Esophagus (tissue), 2 donors: Measurements from ENCODE around the gene SCAMP3. TPM values are rescaled to one million over a fixed set of nuclear protein-coding genes. Genes with fewer than 3 reads are reported as not detected.
A peak's percentile ranks its signal among the peaks of the same experiment; 100 is the strongest.
"Not testable (repeated sequence)": the region's sequence is repeated elsewhere in the genome, so short reads cannot be mapped to it uniquely, and the experiment has no call there.

ENCODE experiments used
- H3K27ac ChIP-seq, 2 donors: one replicate each; pipeline ENCODE4 v1.5.1; 2013; ENCODE audit warnings: low read depth in 2 of 2, mild to moderate bottlenecking in 2 of 2, inconsistent platforms in 1 of 2, low read length in 1 of 2, moderate library complexity in 1 of 2
- H3K27me3 ChIP-seq, 2 donors: one replicate each; pipeline ENCODE4 v1.6.1; 2013; ENCODE audit warnings: low read length in 2 of 2, control low read depth in 1 of 2, mild to moderate bottlenecking in 1 of 2; ENCODE audit not compliant: insufficient read depth in 2 of 2, control insufficient read depth in 1 of 2
- H3K36me3 ChIP-seq, 2 donors: one replicate each; pipeline ENCODE4 v1.6.1; 2013; ENCODE audit warnings: low read length in 1 of 2; ENCODE audit not compliant: control insufficient read depth in 2 of 2, insufficient read depth in 2 of 2
- H3K4me1 ChIP-seq, 2 donors: one replicate each; pipeline ENCODE4 v1.6.1; 2013; ENCODE audit warnings: low read length in 1 of 2; ENCODE audit not compliant: control insufficient read depth in 2 of 2, insufficient read depth in 2 of 2
- H3K4me3 ChIP-seq, 2 donors: one replicate each; pipeline ENCODE4 v1.5.1; 2013; ENCODE audit warnings: low read length in 2 of 2, mild to moderate bottlenecking in 2 of 2, low read depth in 1 of 2, moderate library complexity in 1 of 2
- H3K9me3 ChIP-seq, 2 donors: one replicate each; pipeline ENCODE4 v1.6.1; 2013; ENCODE audit warnings: mild to moderate bottlenecking in 2 of 2, low read depth in 1 of 2, low read length in 1 of 2, moderate library complexity in 1 of 2; ENCODE audit not compliant: control insufficient read depth in 2 of 2, insufficient read depth in 1 of 2
- WGBS, 2 donors: extraction: QIAGEN DNeasy Blood & Tissue Kit; methylation state at CpG; one replicate each; pipeline ENCODE4 v1.1.7; 2013; 5-methylcytosine and 5-hydroxymethylcytosine counted together
- polyA plus RNA-seq, 2 donors: library from polyadenylated mRNA; stranded (reverse); fragments of 200-250 nt; gene quantifications; one replicate each; pipeline ENCODE4 v1.2.3, GENCODE V29; 2013
- donor health status: healthy with polysubstance abuse.
- donor health status: Bipolar disorder and iron deficiency.

Gene SCAMP3
- polyA plus RNA-seq, 2 donors: 20.2 to 47.3 TPM

DNA sequence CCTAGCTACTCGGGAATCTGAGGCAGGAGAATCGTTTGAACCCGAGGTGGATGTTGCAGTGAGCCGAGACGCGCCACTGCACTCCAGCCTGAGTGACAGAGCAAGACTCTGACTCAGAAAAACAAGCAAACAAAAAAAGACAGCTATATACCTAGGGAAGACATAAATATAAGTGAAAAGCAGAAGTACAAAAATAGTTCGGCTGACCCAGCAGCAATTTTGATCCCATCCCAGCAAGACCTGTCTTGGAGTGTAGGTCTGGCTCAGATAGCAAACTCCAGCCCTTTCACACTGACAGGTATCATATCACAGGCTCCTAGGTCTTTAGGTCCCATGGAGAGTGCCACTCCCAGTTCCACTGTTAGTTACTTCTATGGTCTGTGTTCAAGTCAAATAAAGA is 39.1 kb downstream of the SCAMP3 start:
- 78 to 81% methylated on average over 7 of the region's 7 CpGs for WGBS, 2 donors
- Histone ChIP-seq H3K27ac (peak overlapping the region in 1 of 2 donors; percentile 20), H3K9me3 (no peaks in the 10 kb centered on the region), H3K36me3 (no peaks in the 10 kb centered on the region), H3K27me3 (no peaks in the 10 kb centered on the region), H3K4me3 (no peak overlapping the region), H3K4me1 (peaks cover 0 to 4% of the 10 kb centered on the region in 2 donors)

DNA sequence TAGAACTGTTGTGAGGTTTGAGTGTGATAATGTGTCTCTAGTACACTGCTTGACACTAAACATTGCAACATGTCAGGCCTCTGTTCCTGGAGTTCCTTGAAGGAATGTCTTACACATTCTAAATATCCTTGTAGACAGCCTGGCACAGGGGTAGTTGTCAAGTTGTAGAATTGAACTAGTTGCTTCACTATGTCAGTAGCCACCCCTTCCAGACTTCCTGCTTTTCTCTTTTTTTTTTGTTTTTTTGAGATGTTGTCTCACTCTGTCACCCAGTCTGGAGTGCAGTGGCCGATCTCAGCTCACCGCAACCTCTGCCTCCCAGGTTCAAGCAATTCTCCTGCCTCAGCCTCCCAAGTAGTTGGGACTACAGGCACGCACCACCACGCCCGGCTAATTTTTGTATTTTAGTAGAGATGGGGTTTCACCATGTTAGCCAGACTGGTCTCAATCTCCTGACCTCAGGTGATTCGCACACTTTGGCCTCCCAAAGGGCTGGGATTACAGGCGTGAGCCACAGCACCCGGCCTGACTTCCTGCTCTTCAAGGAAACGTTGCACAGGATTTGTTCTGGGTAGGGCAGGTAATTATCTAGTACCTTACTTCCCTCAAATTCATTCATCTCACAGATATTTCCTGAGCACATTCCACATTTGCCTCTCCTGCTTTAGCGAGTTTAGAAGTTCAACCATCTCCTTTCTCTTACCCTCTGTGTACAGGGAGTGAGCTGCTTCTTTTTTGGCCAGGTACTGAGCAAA is 41.8 kb downstream of the SCAMP3 start:
- H3K4me3 ChIP-seq, H3K4me1 ChIP-seq, H3K9me3 ChIP-seq, H3K27me3 ChIP-seq, H3K36me3 ChIP-seq: not testable (repeated sequence)
- WGBS, 2 donors: 77 to 80% methylated on average over 10 of the region's 10 CpGs
- peak overlapping the region; percentile 30 to 55 for H3K27ac ChIP-seq

DNA sequence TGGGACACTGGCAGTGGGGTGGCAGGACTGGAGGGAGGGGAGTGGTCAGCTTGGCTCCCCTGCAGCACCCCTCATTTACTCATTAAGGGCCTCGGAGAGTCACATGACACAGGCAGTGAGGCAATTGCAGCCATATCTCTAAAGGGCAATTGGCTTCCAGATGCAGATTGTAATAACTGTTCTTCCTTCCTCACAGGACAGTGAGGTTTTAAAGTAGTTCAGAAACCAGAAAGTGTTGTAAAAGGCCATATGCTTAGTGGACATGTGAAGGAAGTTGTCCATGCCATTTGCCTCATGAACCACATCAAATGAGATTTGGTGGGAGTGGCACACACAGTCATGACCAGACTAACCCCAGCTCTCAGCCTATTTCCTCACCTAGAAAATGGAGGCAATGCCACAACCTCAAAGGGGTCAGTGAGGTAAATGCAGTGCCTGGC is 42.5 kb downstream of the SCAMP3 start:
- Histone ChIP-seq H3K27ac (peak overlapping the region; percentile 30 to 64), H3K9me3 (no peaks in the 10 kb centered on the region), H3K27me3 (no peaks in the 10 kb centered on the region), H3K4me3 (no peak overlapping the region), H3K4me1 (peaks cover 3 to 5% of the 10 kb centered on the region in 2 donors), H3K36me3 (peaks cover 0 to 4% of the 10 kb centered on the region in 2 donors)
- 0 to 8% methylated on average over 1 of the region's 1 CpG for WGBS, 2 donors

DNA sequence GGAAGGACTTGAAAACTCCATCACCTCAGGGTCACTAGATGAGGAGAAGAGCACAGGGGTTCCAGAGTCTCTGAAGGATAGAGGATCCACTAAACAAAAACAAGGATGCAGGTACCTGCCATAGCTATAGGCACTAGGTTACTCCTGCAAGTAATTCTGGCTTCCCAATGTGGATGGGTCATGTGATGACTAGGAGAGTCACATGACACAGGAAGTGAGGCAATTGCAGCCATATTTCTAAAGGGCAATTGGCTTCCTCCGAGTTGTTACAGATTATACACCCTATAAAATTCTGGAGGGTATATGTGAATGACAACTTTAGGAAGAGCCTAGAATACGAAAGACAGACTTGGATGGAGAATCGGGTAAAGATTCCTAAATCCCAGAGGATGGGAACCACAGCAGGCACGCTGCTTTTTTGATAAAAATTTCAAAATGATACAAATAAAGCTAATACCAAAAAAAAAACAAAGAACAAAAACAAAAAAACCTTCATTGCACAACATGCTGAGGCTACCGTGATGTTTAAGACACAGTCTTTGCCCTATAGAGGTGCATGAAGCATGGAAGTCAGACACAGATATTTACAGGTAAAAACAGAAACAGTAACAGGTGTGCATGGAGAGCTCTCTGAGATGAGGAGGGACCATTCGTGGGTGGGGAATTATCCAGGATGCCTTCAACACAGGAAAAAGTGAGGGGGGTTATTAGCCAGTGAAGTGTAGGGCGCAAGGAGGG is 43.1 kb downstream of the SCAMP3 start:
- no peaks in the 10 kb centered on the region for H3K9me3 ChIP-seq
- peaks cover 0 to 4% of the 10 kb centered on the region in 2 donors for H3K36me3 ChIP-seq
- WGBS, 2 donors: 44 to 53% methylated on average over 7 of the region's 7 CpGs
- H3K27me3 ChIP-seq: no peaks in the 10 kb centered on the region
- peak overlapping the region; percentile 11 to 64 for H3K27ac ChIP-seq
- H3K4me1 ChIP-seq: peaks cover 3 to 5% of the 10 kb centered on the region in 2 donors
- no peak overlapping the region for H3K4me3 ChIP-seq

DNA sequence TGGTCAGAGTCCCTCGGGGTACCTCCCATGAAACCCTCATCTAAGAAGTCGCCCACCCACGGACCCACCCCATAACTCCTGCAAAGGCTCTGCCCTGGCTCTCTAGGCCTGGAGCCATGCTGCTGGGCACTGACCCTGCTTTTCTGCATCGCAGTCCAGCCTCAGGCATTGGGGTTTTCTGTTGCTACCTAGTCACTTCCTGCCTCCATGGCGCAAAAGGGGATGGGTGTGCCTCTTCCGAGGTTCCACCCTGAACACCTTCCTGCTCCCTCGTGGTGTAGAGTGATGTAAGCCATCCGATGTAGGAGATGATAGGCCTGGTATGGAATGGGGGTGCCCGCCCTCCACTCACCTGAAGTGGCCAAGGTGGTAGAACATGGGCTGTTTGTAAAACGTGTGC is 47.5 kb downstream of the SCAMP3 start:
- H3K4me3 ChIP-seq, H3K4me1 ChIP-seq, H3K27me3 ChIP-seq, H3K9me3 ChIP-seq, H3K27ac ChIP-seq, H3K36me3 ChIP-seq: not testable (repeated sequence)
- 73 to 77% methylated on average over 6 to 9 of the region's 10 CpGs for WGBS, 2 donors

DNA sequence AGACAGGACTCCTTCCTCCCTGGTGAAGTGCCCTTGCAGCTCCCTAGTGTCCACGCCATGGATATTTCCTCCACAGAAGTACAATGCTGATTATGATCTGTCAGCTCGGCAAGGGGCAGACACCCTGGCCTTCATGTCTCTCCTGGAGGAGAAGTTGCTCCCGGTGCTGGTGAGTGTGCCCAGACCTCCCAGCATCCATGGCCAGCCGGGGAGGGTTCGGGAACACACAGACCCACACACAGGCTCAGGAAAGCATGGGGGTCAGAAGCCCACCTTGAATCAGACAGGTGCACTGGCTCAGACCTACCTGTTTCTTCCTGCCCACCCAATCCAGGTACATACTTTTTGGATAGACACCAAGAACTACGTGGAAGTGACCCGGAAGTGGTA is 50.1 kb downstream of the SCAMP3 start:
- 70% methylated on average over 7 of the region's 7 CpGs for WGBS, 2 donors
- H3K36me3 ChIP-seq, H3K27me3 ChIP-seq, H3K4me3 ChIP-seq, H3K27ac ChIP-seq, H3K9me3 ChIP-seq, H3K4me1 ChIP-seq: not testable (repeated sequence)

DNA sequence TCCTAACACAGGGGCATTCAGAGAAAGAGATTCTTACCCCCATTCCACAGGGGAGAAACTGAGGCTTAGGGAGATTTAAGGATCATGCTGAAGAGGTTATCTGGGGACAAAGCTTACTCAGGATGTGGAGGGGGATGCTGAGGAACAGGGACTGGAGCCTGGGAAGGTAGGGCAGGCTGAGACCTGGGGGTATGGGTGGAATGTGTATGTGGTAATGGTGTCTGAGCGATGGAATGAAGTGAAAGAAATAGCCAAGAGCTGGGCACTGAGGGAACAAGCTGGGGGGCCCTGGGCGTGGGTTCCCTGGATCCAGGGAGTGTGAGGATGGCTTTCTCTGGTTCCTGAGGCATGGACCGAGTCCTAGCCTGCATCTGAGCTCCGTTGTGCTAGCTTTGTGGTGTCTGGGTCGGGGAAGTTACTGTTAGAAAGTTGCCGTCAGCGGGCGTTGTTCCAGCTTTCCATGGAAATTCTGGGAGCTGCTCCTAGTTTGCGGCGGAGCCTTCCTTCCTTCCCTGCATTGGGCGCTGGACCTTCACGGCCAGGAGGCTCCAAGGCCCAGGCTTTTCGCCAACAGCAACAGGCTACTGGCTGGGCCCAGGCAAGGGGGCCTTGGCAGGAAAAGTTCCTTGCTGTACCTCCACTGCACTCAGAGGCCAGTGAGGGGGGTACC is 50.6 kb downstream of the SCAMP3 start:
- 68 to 78% methylated on average over 11 to 13 of the region's 13 CpGs for WGBS, 2 donors
- H3K27me3 ChIP-seq, H3K9me3 ChIP-seq, H3K27ac ChIP-seq, H3K36me3 ChIP-seq, H3K4me3 ChIP-seq, H3K4me1 ChIP-seq: not testable (repeated sequence)

DNA sequence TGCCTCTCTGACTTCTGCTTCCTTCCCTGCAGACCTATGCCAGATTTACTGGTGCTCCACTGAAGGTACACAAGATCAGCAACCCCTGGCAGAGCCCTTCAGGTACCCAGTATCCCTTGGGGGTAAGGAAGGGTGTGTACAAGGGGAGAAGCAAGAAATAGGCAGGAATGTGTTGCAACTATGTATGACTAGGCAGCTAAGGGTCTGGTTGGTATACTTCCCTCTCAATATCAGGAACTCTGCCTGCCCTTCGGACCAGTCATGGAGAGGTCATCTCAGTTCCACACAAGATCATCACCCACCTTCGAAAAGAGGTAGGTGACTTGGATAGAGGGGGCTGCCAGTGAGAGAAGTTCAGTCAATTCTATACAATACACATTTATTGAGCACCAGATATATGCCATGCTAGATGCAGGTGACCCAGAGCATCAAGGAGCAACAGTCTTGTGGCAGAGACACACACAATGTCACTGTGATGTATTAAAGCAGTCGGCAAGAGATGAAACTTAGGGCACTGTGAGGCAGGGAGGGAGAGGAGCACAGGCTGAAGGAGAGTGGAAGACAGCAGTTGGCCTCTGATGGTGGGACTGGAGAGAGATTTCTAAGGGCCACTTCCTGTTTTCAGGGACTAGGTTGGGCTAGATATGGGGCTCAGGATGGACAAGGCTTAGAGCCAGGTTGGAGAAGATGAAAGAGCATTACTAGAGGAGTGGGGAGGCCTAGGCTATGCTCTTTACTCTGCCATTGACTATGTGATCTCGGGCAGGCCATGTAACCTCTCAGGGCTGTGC is 51.7 kb downstream of the SCAMP3 start:
- Histone ChIP-seq H3K27me3 (no peaks in the 10 kb centered on the region), H3K9me3 (no peaks in the 10 kb centered on the region), H3K27ac (peak overlapping the region in 1 of 2 donors; percentile 13), H3K4me3 (no peak overlapping the region), H3K4me1 (no peaks in the 10 kb centered on the region), H3K36me3 (peaks cover 0 to 3% of the 10 kb centered on the region in 2 donors)
- 78 to 85% methylated on average over 4 of the region's 4 CpGs for WGBS, 2 donors

DNA sequence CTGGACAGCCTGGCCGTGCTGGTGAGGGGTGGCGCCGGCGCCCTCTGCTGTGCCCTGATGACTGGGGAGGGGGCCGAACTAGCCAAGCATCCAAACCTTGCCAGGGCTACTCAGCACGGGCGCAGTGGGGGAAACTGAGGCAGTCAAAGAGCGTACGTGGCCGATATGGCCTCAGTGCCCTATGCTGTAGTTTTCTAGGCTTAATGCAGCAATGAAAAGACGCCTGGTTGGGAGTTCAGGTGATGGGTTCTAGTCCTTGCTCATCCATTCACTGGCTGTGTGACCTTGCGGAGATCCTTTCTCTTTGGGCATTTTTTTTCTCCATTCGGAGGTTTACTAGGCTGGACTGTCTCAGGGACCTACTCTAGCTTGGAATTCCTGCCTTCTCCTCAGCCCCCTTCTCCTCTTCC is 52.8 kb downstream of the SCAMP3 start:
- peak overlapping the region; percentile 94 to 95 for H3K27ac ChIP-seq
- no peaks in the 10 kb centered on the region for H3K4me1 ChIP-seq
- no peaks in the 10 kb centered on the region for H3K27me3 ChIP-seq
- 3 to 4% methylated on average over 13 of the region's 13 CpGs for WGBS, 2 donors
- H3K4me3 ChIP-seq: peak overlapping the region; percentile 67 to 70
- no peaks in the 10 kb centered on the region for H3K9me3 ChIP-seq
- H3K36me3 ChIP-seq: peaks cover 0 to 2% of the 10 kb centered on the region in 2 donors
